HepG2 (cell line): ENCODE data around the gene C5AR1. TPM values are rescaled to one million over a fixed set of nuclear protein-coding genes. Genes with fewer than 3 reads are reported as not detected.
A peak's percentile ranks its signal among the peaks of the same experiment; 100 is the strongest.

Experiments used
- FIP1L1 ChIP-seq: fragments of 200-400 bp; formaldehyde crosslinking; IDR thresholded peaks from 2 replicates; pipeline ENCODE4 v1.6.1; 2018; ENCODE audit warnings: low read depth, mild to moderate bottlenecking, low read length, moderate library complexity, borderline replicate concordance; ENCODE audit not compliant: insufficient read depth
- FOSL1 ChIP-seq: sonication (generic); formaldehyde crosslinking; IDR thresholded peaks from 2 replicates; pipeline ENCODE4 v1.9.0; 2021; ENCODE audit warnings: missing genetic modification reagents, borderline replicate concordance
- FOXJ3 ChIP-seq: sonication (generic); formaldehyde crosslinking; IDR thresholded peaks from 2 replicates; pipeline ENCODE4 v1.4.0; 2020; ENCODE audit warnings: missing genetic modification reagents, mild to moderate bottlenecking, borderline replicate concordance
- JUN ChIP-seq: sonication (generic); formaldehyde crosslinking; IDR thresholded peaks from 2 replicates; pipeline ENCODE4 v1.4.0; 2020; ENCODE audit warnings: mild to moderate bottlenecking, missing genetic modification reagents
- KAT7 ChIP-seq: IDR thresholded peaks from 2 replicates; pipeline ENCODE4 v1.6.1; 2018; ENCODE audit warnings: borderline replicate concordance, missing compliant biosample characterization
- KDM2A ChIP-seq: sonication (generic); formaldehyde crosslinking; IDR thresholded peaks from 2 replicates; pipeline ENCODE4 v1.4.0; 2020; ENCODE audit warnings: low read depth, missing genetic modification reagents, borderline replicate concordance
- NFYB ChIP-seq: sonication (generic); formaldehyde crosslinking; IDR thresholded peaks from 2 replicates; pipeline ENCODE4 v1.4.0; 2020; ENCODE audit warnings: missing genetic modification reagents
- NR1H2 ChIP-seq: sonication (generic); formaldehyde crosslinking; IDR thresholded peaks from 2 replicates; pipeline ENCODE4 v1.8.1; 2022; ENCODE audit warnings: low read depth, missing genetic modification reagents, borderline replicate concordance
- SRSF1 ChIP-seq: fragments of 200-400 bp; formaldehyde crosslinking; optimal IDR thresholded peaks from 2 replicates; pipeline ENCODE3; 2017; ENCODE audit warnings: mild to moderate bottlenecking, low read depth, low read length, moderate library complexity
- TCF7L2 ChIP-seq: IDR thresholded peaks from 2 replicates; pipeline ENCODE4 v1.6.1; 2011; ENCODE audit warnings: mild to moderate bottlenecking, low read depth, low read length, moderate library complexity
- ZNF101 ChIP-seq: sonication (generic); formaldehyde crosslinking; IDR thresholded peaks from 2 replicates; pipeline ENCODE4 v1.4.0; 2020; ENCODE audit warnings: mild to moderate bottlenecking, low read depth, missing genetic modification reagents, borderline replicate concordance
- ZNF530 ChIP-seq: sonication (generic); formaldehyde crosslinking; IDR thresholded peaks from 2 replicates; pipeline ENCODE4 v1.5.0; 2020; ENCODE audit warnings: low read depth, mild to moderate bottlenecking, missing genetic modification reagents
- ZNF556 ChIP-seq: sonication (generic); formaldehyde crosslinking; IDR thresholded peaks from 2 replicates; pipeline ENCODE4 v1.4.0; 2020; ENCODE audit warnings: mild to moderate bottlenecking, missing genetic modification reagents, borderline replicate concordance
- ZNF790 ChIP-seq: sonication (generic); formaldehyde crosslinking; IDR thresholded peaks from 2 replicates; pipeline ENCODE4 v1.8.0; 2022; ENCODE audit warnings: missing genetic modification reagents, mild to moderate bottlenecking, borderline replicate concordance
- polyA plus RNA-seq, 8 experiments: library from polyadenylated mRNA; depleted of rRNA in 3 of 8; stranded (reverse) in 7 of 8; unstranded in 1 of 8; fragments of >200 nt; fragmentation: Illumina TruSeq in 4 of 8; extraction: Trizol in 4 of 8; gene quantifications; 2 replicates each; pipeline versions ENCODE4 v1.2.1 to v1.2.3, GENCODE V29; 2011 to 2016; ENCODE audit warnings: low read depth in 4 of 8, missing spikeins in 1 of 8, mixed read lengths in 1 of 8; ENCODE audit not compliant: insufficient read depth in 1 of 8
- total RNA-seq, 5 experiments: library from RNA; depleted of rRNA; stranded (reverse); fragments of >200 nt; fragmentation: Illumina TruSeq; extraction: Trizol; gene quantifications; 2 replicates each; pipeline ENCODE4 v1.2.3, GENCODE V29; 2016; ENCODE audit warnings: low read depth in 1 of 5
- TF ChIP-seq, protein P1 (sequence below), 2 experiments: sonication (generic) in 1 of 2; formaldehyde crosslinking in 1 of 2; IDR thresholded peaks; 2 replicates each; pipeline versions ENCODE4 v1.5.1 to v1.6.1; 2011 to 2020; ENCODE audit warnings: borderline replicate concordance in 1 of 2, low read depth in 1 of 2, low read length in 1 of 2, mild to moderate bottlenecking in 1 of 2, missing genetic modification reagents in 1 of 2, moderate library complexity in 1 of 2
- TF ChIP-seq, protein P2 (sequence below): sonication (generic); formaldehyde crosslinking; IDR thresholded peaks from 2 replicates; pipeline ENCODE4 v1.9.0; 2021; ENCODE audit warnings: missing genetic modification reagents, borderline replicate concordance
- TF ChIP-seq, protein P3 (sequence below): sonication (generic); formaldehyde crosslinking; IDR thresholded peaks from 2 replicates; pipeline ENCODE4 v1.8.1; 2023; ENCODE audit warnings: mild to moderate bottlenecking, missing genetic modification reagents
- TF ChIP-seq, protein P4 (sequence below): sonication (generic); formaldehyde crosslinking; IDR thresholded peaks from 2 replicates; pipeline ENCODE4 v1.4.0; 2020; ENCODE audit warnings: missing genetic modification reagents, borderline replicate concordance
- TF ChIP-seq, protein P5 (sequence below): sonication (generic); formaldehyde crosslinking; IDR thresholded peaks from 2 replicates; pipeline ENCODE4 v1.4.0; 2020; ENCODE audit warnings: missing genetic modification reagents

The C5AR1 gene
- total and polyA plus RNA-seq, 2 of the 13 experiments (the other 11 are each of a cell fraction or from before 2014, with no cell fraction given) = 0.07 to 1.6 TPM

DNA sequence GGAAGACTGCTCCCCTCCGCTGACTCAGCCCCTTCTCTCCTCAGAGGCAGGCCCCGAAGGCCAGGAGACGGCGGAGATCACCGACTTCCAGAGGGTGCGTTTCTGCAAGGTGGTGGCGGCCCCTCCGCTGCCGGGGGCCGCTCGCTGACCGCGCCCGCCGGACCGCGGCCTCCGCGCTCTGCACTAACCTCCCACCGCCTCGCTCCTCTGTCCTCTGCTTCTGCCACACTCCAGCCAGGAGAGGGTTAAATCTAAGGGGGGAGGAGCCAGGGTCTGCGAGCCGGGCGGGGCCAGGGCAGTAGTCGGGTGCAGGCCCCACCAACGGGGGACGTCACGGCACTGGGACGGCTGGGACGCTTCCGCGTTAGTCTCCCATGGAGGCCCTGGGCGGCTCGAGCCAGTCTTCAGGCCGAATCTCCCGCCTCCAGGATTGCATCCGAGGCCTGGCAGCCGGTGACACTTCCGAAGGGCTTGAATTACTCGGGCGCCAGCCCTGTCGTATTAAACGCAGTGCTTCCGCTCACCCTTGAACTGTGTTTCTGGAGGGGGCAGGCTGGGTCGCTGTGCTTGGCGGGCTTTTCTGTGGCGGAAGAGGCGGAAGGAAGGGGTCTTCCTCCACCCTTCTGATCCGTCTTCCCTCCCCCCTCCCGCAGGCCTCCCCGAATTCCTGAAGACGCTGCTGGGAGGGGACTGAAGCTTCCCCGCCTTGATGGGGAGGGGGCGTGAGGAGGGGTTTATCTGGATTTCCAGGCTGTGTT is 36.2 kb upstream of the C5AR1 start (continued):
- TF ChIP-seq, protein P1, sequence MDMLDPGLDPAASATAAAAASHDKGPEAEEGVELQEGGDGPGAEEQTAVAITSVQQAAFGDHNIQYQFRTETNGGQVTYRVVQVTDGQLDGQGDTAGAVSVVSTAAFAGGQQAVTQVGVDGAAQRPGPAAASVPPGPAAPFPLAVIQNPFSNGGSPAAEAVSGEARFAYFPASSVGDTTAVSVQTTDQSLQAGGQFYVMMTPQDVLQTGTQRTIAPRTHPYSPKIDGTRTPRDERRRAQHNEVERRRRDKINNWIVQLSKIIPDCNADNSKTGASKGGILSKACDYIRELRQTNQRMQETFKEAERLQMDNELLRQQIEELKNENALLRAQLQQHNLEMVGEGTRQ (IDR thresholded peaks at IDR 0.05; ENCODE audit: low read depth, low read length) = no peak
- TF ChIP-seq, protein P1 (CRISPR knock-in tag; IDR thresholded peaks at IDR 0.05; ENCODE audit: borderline replicate concordance) = no peak; the same call in 1 of the 2 replicates
- TF ChIP-seq ZNF790 (CRISPR knock-in tag) (no peak), ZNF556 (CRISPR knock-in tag) (no peak), NFYB (CRISPR knock-in tag) (no peak; the same call in 1 of the 2 replicates), ZNF530 (CRISPR knock-in tag) (no peak), JUN (CRISPR knock-in tag) (no peak), TCF7L2 (no peak), KDM2A (CRISPR knock-in tag) (peak; percentile 87), FIP1L1 (no peak), SRSF1 (no peak), KAT7 (CRISPR knock-in tag) (peak; percentile 46; the same call in 1 of the 2 replicates), NR1H2 (CRISPR knock-in tag) (no peak), FOSL1 (CRISPR knock-in tag) (no peak), FOXJ3 (no peak), ZNF101 (CRISPR knock-in tag) (no peak)
- TF ChIP-seq, protein P2, sequence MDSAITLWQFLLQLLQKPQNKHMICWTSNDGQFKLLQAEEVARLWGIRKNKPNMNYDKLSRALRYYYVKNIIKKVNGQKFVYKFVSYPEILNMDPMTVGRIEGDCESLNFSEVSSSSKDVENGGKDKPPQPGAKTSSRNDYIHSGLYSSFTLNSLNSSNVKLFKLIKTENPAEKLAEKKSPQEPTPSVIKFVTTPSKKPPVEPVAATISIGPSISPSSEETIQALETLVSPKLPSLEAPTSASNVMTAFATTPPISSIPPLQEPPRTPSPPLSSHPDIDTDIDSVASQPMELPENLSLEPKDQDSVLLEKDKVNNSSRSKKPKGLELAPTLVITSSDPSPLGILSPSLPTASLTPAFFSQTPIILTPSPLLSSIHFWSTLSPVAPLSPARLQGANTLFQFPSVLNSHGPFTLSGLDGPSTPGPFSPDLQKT (CRISPR knock-in tag) = no peak
- TF ChIP-seq, protein P3, sequence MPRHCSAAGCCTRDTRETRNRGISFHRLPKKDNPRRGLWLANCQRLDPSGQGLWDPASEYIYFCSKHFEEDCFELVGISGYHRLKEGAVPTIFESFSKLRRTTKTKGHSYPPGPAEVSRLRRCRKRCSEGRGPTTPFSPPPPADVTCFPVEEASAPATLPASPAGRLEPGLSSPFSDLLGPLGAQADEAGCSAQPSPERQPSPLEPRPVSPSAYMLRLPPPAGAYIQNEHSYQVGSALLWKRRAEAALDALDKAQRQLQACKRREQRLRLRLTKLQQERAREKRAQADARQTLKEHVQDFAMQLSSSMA (CRISPR knock-in tag) = no peak
- TF ChIP-seq, protein P4, sequence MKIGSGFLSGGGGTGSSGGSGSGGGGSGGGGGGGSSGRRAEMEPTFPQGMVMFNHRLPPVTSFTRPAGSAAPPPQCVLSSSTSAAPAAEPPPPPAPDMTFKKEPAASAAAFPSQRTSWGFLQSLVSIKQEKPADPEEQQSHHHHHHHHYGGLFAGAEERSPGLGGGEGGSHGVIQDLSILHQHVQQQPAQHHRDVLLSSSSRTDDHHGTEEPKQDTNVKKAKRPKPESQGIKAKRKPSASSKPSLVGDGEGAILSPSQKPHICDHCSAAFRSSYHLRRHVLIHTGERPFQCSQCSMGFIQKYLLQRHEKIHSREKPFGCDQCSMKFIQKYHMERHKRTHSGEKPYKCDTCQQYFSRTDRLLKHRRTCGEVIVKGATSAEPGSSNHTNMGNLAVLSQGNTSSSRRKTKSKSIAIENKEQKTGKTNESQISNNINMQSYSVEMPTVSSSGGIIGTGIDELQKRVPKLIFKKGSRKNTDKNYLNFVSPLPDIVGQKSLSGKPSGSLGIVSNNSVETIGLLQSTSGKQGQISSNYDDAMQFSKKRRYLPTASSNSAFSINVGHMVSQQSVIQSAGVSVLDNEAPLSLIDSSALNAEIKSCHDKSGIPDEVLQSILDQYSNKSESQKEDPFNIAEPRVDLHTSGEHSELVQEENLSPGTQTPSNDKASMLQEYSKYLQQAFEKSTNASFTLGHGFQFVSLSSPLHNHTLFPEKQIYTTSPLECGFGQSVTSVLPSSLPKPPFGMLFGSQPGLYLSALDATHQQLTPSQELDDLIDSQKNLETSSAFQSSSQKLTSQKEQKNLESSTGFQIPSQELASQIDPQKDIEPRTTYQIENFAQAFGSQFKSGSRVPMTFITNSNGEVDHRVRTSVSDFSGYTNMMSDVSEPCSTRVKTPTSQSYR (CRISPR knock-in tag) = peak; percentile 14; the same call in 1 of the 2 replicates
- TF ChIP-seq, protein P5, sequence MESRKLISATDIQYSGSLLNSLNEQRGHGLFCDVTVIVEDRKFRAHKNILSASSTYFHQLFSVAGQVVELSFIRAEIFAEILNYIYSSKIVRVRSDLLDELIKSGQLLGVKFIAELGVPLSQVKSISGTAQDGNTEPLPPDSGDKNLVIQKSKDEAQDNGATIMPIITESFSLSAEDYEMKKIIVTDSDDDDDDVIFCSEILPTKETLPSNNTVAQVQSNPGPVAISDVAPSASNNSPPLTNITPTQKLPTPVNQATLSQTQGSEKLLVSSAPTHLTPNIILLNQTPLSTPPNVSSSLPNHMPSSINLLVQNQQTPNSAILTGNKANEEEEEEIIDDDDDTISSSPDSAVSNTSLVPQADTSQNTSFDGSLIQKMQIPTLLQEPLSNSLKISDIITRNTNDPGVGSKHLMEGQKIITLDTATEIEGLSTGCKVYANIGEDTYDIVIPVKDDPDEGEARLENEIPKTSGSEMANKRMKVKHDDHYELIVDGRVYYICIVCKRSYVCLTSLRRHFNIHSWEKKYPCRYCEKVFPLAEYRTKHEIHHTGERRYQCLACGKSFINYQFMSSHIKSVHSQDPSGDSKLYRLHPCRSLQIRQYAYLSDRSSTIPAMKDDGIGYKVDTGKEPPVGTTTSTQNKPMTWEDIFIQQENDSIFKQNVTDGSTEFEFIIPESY (CRISPR knock-in tag) = no peak
